Measurements from ENCODE around the gene STX1A.

Gene STX1A

GRCh38 chr7:73696372-73696771 lies 23.1 kb downstream of the STX1A start:
- no peak for DNase-seq (ENCODE audit: low read depth)
- Histone ChIP-seq H3K4me1 (ENCODE audit: control insufficient read depth, insufficient read depth, low read length) (no peaks in the 10 kb centered on the region), H3K27me3 (replicated peaks; ENCODE audit: control insufficient read depth, insufficient read depth, low read length) (no peaks in the 10 kb centered on the region), H3K9me3 (ENCODE audit: control insufficient read depth, low read length) (no peaks in the 10 kb centered on the region), H3K4me3 (ENCODE audit: low read length) (no peak overlapping the region), H3K9ac (ENCODE audit: low read length) (no peak overlapping the region), H3K36me3 (ENCODE audit: control insufficient read depth, insufficient read depth, low read length, severe bottlenecking) (peaks cover 87% of the 10 kb centered on the region)

- Histone ChIP-seq H3K36me3 (ENCODE audit: control insufficient read depth, insufficient read depth, low read length, severe bottlenecking) (peaks cover 76% of the 10 kb centered on the region), H3K9ac (ENCODE audit: low read length) (no peak overlapping the region), H3K4me3 (ENCODE audit: low read length) (no peak overlapping the region), H3K4me1 (ENCODE audit: control insufficient read depth, insufficient read depth, low read length) (no peaks in the 10 kb centered on the region), H3K27me3 (replicated peaks; ENCODE audit: control insufficient read depth, insufficient read depth, low read length) (no peaks in the 10 kb centered on the region), H3K9me3 (ENCODE audit: control insufficient read depth, low read length) (no peaks in the 10 kb centered on the region)
- no peak for DNase-seq (ENCODE audit: low read depth)
Observed at GRCh38 chr7:73690646-73691045, 28.8 kb downstream of the STX1A start.

- DNase-seq (ENCODE audit: low read depth), result no peak
- Histone ChIP-seq H3K36me3 (ENCODE audit: control insufficient read depth, insufficient read depth, low read length, severe bottlenecking) (peaks cover 58% of the 10 kb centered on the region), H3K4me3 (ENCODE audit: low read length) (no peak overlapping the region), H3K4me1 (ENCODE audit: control insufficient read depth, insufficient read depth, low read length) (no peaks in the 10 kb centered on the region), H3K27me3 (replicated peaks; ENCODE audit: control insufficient read depth, insufficient read depth, low read length) (no peaks in the 10 kb centered on the region), H3K9me3 (ENCODE audit: control insufficient read depth, low read length) (no peaks in the 10 kb centered on the region), H3K9ac (ENCODE audit: low read length) (no peak overlapping the region)
Observed at GRCh38 chr7:73688288-73688687, 31.2 kb downstream of the STX1A start.

GRCh38 chr7:73685311-73685710 lies 34.2 kb downstream of the STX1A start:
- Histone ChIP-seq H3K4me3 (ENCODE audit: low read length) (no peak overlapping the region), H3K9ac (ENCODE audit: low read length) (no peak overlapping the region), H3K27me3 (replicated peaks; ENCODE audit: control insufficient read depth, insufficient read depth, low read length) (no peaks in the 10 kb centered on the region), H3K4me1 (ENCODE audit: control insufficient read depth, insufficient read depth, low read length) (peaks cover 21% of the 10 kb centered on the region), H3K9me3 (ENCODE audit: control insufficient read depth, low read length) (no peaks in the 10 kb centered on the region), H3K36me3 (ENCODE audit: control insufficient read depth, insufficient read depth, low read length, severe bottlenecking) (peaks cover 29% of the 10 kb centered on the region)
- no peak for DNase-seq (ENCODE audit: low read depth)

- peak; percentile 22 for DNase-seq (ENCODE audit: low read depth)
- H3K4me1 ChIP-seq (ENCODE audit: control insufficient read depth, insufficient read depth, low read length), result peaks cover 21% of the 10 kb centered on the region
- peak overlapping the region; percentile 95 for H3K9ac ChIP-seq (ENCODE audit: low read length)
- H3K36me3 ChIP-seq (ENCODE audit: control insufficient read depth, insufficient read depth, low read length, severe bottlenecking), result peaks cover 20% of the 10 kb centered on the region
- H3K4me3 ChIP-seq (ENCODE audit: low read length), result peak overlapping the region; percentile 97
- H3K27me3 ChIP-seq (replicated peaks; ENCODE audit: control insufficient read depth, insufficient read depth, low read length), result no peaks in the 10 kb centered on the region
- no peaks in the 10 kb centered on the region for H3K9me3 ChIP-seq (ENCODE audit: control insufficient read depth, low read length)
Observed at GRCh38 chr7:73683788-73684693, 35.4 kb downstream of the STX1A start.

GRCh38 chr7:73683056-73683787 lies 36.2 kb downstream of the STX1A start, which contains the start of the genes BUD23 and DNAJC30:
Gene BUD23 (plus strand): TSS chr7:73683597. CDS start chr7:73683626, 29 bp downstream.
Gene DNAJC30 (minus strand): TSS chr7:73683453. CDS start chr7:73683423, 30 bp downstream.
- peak; percentile 98 for DNase-seq (ENCODE audit: low read depth)
- Histone ChIP-seq H3K36me3 (ENCODE audit: control insufficient read depth, insufficient read depth, low read length, severe bottlenecking) (peaks cover 14% of the 10 kb centered on the region), H3K4me1 (ENCODE audit: control insufficient read depth, insufficient read depth, low read length) (peaks cover 21% of the 10 kb centered on the region), H3K4me3 (ENCODE audit: low read length) (peak within 1 kb of the TSS; percentile 97), H3K9ac (ENCODE audit: low read length) (peak within 1 kb of the TSS; percentile 95), H3K27me3 (replicated peaks; ENCODE audit: control insufficient read depth, insufficient read depth, low read length) (no peaks in the 10 kb centered on the region), H3K9me3 (ENCODE audit: control insufficient read depth, low read length) (no peaks in the 10 kb centered on the region)

GRCh38 chr7:73682745-73683055 lies 36.8 kb downstream of the STX1A start:
- no peak for DNase-seq (ENCODE audit: low read depth)
- Histone ChIP-seq H3K9me3 (ENCODE audit: control insufficient read depth, low read length) (no peaks in the 10 kb centered on the region), H3K36me3 (ENCODE audit: control insufficient read depth, insufficient read depth, low read length, severe bottlenecking) (peaks cover 16% of the 10 kb centered on the region), H3K27me3 (replicated peaks; ENCODE audit: control insufficient read depth, insufficient read depth, low read length) (no peaks in the 10 kb centered on the region), H3K4me1 (ENCODE audit: control insufficient read depth, insufficient read depth, low read length) (peaks cover 21% of the 10 kb centered on the region), H3K4me3 (ENCODE audit: low read length) (peak overlapping the region; percentile 97), H3K9ac (ENCODE audit: low read length) (peak overlapping the region; percentile 95)

- peaks cover 6% of the 10 kb centered on the region for H3K36me3 ChIP-seq (ENCODE audit: control insufficient read depth, insufficient read depth, low read length, severe bottlenecking)
- no peak overlapping the region for H3K9ac ChIP-seq (ENCODE audit: low read length)
- no peaks in the 10 kb centered on the region for H3K27me3 ChIP-seq (replicated peaks; ENCODE audit: control insufficient read depth, insufficient read depth, low read length)
- H3K4me1 ChIP-seq (ENCODE audit: control insufficient read depth, insufficient read depth, low read length), result peaks cover 21% of the 10 kb centered on the region
- H3K4me3 ChIP-seq (ENCODE audit: low read length), result peak overlapping the region; percentile 97
- H3K9me3 ChIP-seq (ENCODE audit: control insufficient read depth, low read length), result no peaks in the 10 kb centered on the region
- DNase-seq (ENCODE audit: low read depth), result peak; percentile 28
Observed at GRCh38 chr7:73681031-73681430, 38.4 kb downstream of the STX1A start.

GRCh38 chr7:73680501-73680900 lies 39.0 kb downstream of the STX1A start:
- peaks cover 6% of the 10 kb centered on the region for H3K36me3 ChIP-seq (ENCODE audit: control insufficient read depth, insufficient read depth, low read length, severe bottlenecking)
- no peak overlapping the region for H3K9ac ChIP-seq (ENCODE audit: low read length)
- H3K4me1 ChIP-seq (ENCODE audit: control insufficient read depth, insufficient read depth, low read length), result peaks cover 21% of the 10 kb centered on the region
- no peak overlapping the region for H3K4me3 ChIP-seq (ENCODE audit: low read length)
- DNase-seq (ENCODE audit: low read depth), result no peak
- no peaks in the 10 kb centered on the region for H3K27me3 ChIP-seq (replicated peaks; ENCODE audit: control insufficient read depth, insufficient read depth, low read length)
- H3K9me3 ChIP-seq (ENCODE audit: control insufficient read depth, low read length), result no peaks in the 10 kb centered on the region

GRCh38 chr7:73679709-73680108 lies 39.8 kb downstream of the STX1A start:
- Histone ChIP-seq H3K4me3 (ENCODE audit: low read length) (no peak overlapping the region), H3K9me3 (ENCODE audit: control insufficient read depth, low read length) (no peaks in the 10 kb centered on the region)
- no peak for DNase-seq (ENCODE audit: low read depth)

GRCh38 chr7:73678862-73679261 lies 40.6 kb downstream of the STX1A start:
- Histone ChIP-seq H3K9me3 (ENCODE audit: control insufficient read depth, low read length) (no peaks in the 10 kb centered on the region), H3K9ac (ENCODE audit: low read length) (no peak overlapping the region), H3K4me1 (ENCODE audit: control insufficient read depth, insufficient read depth, low read length) (peaks cover 21% of the 10 kb centered on the region), H3K4me3 (ENCODE audit: low read length) (no peak overlapping the region), H3K27me3 (replicated peaks; ENCODE audit: control insufficient read depth, insufficient read depth, low read length) (no peaks in the 10 kb centered on the region), H3K36me3 (ENCODE audit: control insufficient read depth, insufficient read depth, low read length, severe bottlenecking) (peaks cover 6% of the 10 kb centered on the region)
- no peak for DNase-seq (ENCODE audit: low read depth)

More at GRCh38 chr7:73679709-73680108, 39.8 kb downstream of the STX1A start:
- Histone ChIP-seq H3K27me3 (replicated peaks; ENCODE audit: control insufficient read depth, insufficient read depth, low read length) (no peaks in the 10 kb centered on the region), H3K36me3 (ENCODE audit: control insufficient read depth, insufficient read depth, low read length, severe bottlenecking) (peaks cover 6% of the 10 kb centered on the region), H3K9ac (ENCODE audit: low read length) (no peak overlapping the region), H3K4me1 (ENCODE audit: control insufficient read depth, insufficient read depth, low read length) (peaks cover 21% of the 10 kb centered on the region)
